C4-2B (cell line): ENCODE measurements around the gene NEK3.
A peak's percentile ranks its signal among the peaks of the same experiment; 100 is the strongest.

Source experiments
- H3K27ac ChIP-seq: fragments of 450-650 bp; 2 replicates; pipeline ENCODE4 v1.5.1; 2017
- ZFX ChIP-seq: fragments of 450-650 bp; IDR thresholded peaks from 2 replicates; pipeline ENCODE4 v1.6.1; 2017
- TF ChIP-seq, protein P1 (sequence below): fragments of 450-650 bp; conservative IDR thresholded peaks from 2 replicates; pipeline ENCODE4 v1.5.1; 2017; ENCODE audit warnings: mild to moderate bottlenecking

NEK3 gene

GRCh38 chr13:52128714-52129700 lies 30.4 kb downstream of the NEK3 start, which contains the start of gene NEK5:
Gene NEK5, minus strand, starts transcription at chr13:52129073. Its CDS starts 1,591 bp downstream, at chr13:52127482.
- TF ChIP-seq, protein P1, sequence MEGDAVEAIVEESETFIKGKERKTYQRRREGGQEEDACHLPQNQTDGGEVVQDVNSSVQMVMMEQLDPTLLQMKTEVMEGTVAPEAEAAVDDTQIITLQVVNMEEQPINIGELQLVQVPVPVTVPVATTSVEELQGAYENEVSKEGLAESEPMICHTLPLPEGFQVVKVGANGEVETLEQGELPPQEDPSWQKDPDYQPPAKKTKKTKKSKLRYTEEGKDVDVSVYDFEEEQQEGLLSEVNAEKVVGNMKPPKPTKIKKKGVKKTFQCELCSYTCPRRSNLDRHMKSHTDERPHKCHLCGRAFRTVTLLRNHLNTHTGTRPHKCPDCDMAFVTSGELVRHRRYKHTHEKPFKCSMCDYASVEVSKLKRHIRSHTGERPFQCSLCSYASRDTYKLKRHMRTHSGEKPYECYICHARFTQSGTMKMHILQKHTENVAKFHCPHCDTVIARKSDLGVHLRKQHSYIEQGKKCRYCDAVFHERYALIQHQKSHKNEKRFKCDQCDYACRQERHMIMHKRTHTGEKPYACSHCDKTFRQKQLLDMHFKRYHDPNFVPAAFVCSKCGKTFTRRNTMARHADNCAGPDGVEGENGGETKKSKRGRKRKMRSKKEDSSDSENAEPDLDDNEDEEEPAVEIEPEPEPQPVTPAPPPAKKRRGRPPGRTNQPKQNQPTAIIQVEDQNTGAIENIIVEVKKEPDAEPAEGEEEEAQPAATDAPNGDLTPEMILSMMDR: peak; percentile 89
- no peak for TF ChIP-seq ZFX
- H3K27ac ChIP-seq: peak within 1 kb of the TSS; percentile 7; the same call in 1 of the 2 replicates

- peak overlapping the region; percentile 7; the same call in 1 of the 2 replicates for H3K27ac ChIP-seq
- no peak for TF ChIP-seq ZFX
- TF ChIP-seq, protein P1: peak; percentile 84
Observed at GRCh38 chr13:52127783-52128702, 31.4 kb downstream of the NEK3 start.

DNA sequence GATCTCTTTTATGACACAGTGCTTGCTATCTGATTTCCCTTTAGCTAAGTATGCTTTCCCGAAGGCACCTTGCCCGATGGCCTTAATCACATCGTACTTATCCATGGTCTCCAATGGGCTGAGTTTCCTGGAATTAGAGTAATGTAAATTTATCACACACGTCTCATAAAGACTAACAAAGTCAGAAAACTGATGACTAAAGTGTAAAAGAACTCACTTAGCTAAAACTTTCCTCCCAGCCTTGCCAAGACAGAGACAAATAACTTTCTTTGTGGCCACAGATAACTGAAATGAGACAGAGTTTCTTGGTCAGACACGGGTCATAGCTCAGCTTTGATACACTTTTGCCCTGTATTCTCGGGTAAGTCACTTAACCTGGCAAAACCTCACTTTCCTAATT lies 32.0 kb downstream of the NEK3 start:
- TF ChIP-seq, protein P1: no peak
- no peak for TF ChIP-seq ZFX
- H3K27ac ChIP-seq: no peak overlapping the region

- TF ChIP-seq ZFX: no peak
- TF ChIP-seq, protein P1: no peak
- no peak overlapping the region for H3K27ac ChIP-seq
Observed at GRCh38 chr13:52125547-52125946, 33.9 kb downstream of the NEK3 start.

DNA sequence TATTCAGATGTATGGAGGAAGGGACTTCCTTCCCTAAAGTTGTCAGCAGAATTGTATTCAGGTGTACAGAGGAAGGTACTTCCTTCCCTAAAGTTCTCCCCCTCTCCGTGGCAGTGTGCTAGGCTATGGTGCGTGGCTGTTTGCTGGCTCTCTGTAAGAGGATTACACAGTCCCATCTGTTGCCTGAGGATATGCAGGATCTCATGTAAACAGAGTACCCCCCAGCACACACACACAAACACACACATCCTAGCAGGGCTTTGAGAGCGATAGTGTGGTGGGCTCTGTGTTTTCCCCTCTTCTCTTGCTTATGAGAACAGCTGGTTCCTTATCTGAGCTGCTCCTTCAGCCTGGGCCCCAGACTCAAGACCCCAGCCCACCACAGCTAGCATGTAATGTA lies 40.8 kb downstream of the NEK3 start:
- H3K27ac ChIP-seq: no peak overlapping the region
- TF ChIP-seq ZFX: no peak
- TF ChIP-seq, protein P1: no peak

DNA sequence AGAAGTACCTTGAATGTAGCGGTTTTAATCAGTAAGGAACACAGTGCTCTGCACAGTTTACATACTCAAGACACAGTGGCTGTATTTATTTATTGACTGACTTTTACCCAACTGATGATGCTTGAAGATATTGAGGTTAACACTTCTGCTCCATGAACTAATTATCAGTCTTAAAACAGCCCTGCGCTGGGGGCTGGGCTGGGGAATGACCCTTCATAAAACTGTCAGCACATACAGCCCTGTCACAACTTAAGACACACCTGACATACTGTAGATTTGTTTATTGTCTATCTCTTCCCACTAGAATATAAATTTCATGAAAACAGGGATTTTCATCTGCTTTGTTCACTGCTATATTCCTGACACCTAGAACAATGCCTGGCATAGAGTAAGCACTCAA lies 41.3 kb downstream of the NEK3 start:
- H3K27ac ChIP-seq: no peak overlapping the region
- TF ChIP-seq, protein P1: no peak
- TF ChIP-seq ZFX: no peak
